ENCODE data around the gene ASF1A.
"Not testable (repeated sequence)": the region's sequence is repeated elsewhere in the genome, so short reads cannot be mapped to it uniquely, and the experiment has no call there.

Gene ASF1A

DNA sequence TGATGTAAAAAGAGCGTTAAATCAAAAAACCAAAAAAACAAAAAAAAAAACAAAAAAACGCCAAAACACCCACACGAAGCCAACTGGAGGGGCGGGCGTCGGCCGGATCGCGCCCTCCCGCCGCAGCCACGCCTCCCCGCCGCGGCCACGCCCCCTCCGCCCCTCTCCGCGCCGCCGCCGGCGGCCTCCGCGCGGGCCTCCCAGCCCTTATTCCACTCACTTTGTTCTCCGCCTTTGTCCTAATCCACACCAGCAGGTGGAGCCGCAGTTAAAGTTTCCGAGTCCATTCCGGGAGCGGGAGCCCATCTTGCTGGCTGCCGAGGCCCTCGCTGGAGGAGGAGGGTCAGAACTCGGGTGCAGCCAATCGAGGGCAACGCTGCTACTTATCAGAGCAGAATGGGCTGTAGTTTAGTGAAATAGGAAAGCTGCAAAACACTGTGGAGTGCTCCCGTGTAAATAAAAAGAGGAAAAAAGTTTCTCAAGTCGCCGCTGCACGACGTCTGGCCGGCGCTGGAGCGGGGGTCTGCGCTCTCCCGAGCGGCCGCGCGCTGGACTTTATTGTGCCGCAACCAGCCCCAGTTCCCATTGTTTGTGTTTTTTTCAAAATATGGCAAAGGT, at the start of gene ASF1A:
ASF1A (plus strand) TSS at position 346 of the 618 bp plus-strand sequence; CDS start at position 608, 262 bp downstream.
- DNase-seq, result peak; percentile 90 to 92

- no peak for DNase-seq
Observed at GRCh38 chr6:118844915-118845314, 49.0 kb upstream of the ASF1A start.

DNA sequence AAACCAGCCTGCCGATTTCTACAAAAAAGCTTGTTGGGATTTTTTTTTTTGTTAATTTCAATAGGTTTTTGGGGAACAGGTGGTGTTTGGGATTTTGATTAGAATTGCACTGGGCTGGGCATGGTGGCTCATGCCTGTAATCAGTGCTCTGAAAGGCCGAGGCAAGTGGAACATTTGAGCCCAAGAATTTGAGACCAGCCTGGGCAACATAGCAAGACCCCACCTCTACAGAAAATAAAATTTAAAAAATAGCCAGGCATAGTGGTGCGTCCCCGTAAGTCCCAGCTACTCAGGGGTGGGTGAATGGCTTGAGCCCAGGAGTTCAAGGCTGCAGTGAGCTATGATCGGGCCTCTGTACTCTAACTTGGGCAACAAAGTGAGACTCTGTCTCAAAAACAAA, 40.5 kb upstream of the ASF1A start:
- no peak for DNase-seq

GRCh38 chr6:118856301-118856700, 37.7 kb upstream of the ASF1A start:
- DNase-seq, result no peak

DNA sequence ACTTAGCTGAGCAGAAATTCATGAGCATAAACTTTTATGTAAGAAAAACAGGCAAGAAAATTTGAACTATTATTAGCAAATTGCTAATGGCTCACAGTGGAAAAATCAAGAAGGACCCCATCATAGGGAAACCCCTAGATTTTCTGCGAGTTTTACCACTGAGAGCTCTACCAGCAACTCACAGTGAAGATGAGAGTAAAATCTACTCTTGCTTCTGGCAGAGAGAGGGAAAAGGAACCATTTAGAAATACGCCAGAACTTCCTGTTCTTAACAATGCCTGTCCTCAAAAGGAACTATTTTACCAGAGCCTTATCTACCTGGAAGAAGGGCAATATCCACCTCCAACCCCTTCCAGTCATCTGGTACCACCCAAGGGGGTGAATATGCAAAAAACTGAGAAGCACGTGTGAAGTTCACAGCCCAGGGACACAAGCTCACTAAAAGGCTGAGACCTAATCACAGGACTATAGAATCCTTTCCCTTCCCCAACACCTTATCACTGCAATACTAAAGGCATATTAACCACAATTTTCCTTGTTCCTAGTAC, 34.4 kb upstream of the ASF1A start:
- no peak for DNase-seq

GRCh38 chr6:118860363-118860762, 33.6 kb upstream of the ASF1A start:
- no peak for DNase-seq

DNA sequence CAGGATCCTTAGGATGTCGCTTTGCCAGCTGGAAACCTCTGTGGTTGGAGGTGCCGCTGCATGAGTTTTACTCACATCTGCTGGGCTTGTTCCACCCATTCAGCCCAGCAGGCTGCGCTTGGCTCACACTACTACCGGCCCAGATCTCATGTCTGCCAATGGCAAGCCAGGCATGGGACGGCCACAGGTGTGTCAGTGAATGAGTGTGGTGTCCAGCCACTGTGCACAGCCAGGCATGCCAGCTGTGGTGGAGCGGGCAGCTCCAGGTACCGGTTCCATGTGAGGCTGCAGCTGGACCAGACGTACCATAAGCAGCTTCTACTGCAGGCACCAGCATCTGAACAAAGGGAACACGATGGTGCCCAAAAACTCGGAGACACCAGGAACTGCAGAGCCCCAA, 33.1 kb upstream of the ASF1A start:
- DNase-seq, result no peak

- DNase-seq, result no peak
Observed at GRCh38 chr6:118862443-118862842, 31.5 kb upstream of the ASF1A start.

DNA sequence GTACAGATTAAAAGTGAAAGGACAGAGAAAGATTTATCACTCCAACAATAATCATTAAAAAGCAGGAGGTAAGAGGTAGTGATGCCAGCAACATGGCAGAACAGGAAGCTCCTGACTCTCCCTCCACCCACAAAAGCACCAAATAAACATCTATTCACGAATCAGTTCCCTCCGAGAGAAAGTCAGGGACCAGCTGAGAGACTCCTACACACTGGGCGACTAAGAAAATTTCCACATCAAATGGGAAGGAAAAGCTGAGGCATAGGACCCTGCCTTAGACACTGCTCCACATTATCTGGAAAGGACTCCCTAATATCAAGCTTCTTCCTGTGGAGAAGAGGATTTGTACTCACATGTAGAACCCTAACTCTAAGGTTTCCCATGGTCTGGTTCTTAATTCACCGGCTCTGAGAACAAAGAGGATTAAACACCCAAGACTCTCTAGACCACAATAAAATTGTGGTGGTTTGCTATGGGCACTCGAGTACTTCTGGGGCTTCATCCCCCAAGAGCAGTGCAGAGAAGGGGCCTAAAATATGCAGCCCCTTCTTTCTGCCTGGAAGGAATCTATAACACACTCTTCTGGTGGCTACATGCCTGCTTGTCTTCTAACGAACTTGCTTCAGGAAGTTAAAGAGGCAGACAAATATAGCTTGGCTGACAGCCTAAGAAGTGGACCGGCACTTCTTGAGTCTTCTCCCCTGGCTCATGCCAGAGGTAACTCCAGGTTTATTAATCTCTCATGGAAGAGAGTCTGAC, 29.4 kb upstream of the ASF1A start:
- DNase-seq, result no peak

DNA sequence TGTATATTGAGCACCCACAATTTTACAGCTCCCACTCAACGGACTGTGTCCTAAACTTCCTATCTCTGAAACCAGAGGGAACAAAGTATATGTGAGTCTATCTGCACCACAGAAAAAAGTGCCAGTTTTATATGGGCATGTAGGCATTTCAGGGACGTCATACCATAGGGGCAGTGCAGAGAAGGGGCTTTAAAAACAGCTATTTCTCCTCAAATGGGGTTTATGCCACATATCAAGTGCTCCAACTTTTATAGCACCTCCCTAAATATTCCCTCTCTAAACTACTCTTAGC, 28.9 kb upstream of the ASF1A start:
- no peak for DNase-seq

- DNase-seq, result no peak
Observed at GRCh38 chr6:118867181-118867580, 26.8 kb upstream of the ASF1A start.

DNA sequence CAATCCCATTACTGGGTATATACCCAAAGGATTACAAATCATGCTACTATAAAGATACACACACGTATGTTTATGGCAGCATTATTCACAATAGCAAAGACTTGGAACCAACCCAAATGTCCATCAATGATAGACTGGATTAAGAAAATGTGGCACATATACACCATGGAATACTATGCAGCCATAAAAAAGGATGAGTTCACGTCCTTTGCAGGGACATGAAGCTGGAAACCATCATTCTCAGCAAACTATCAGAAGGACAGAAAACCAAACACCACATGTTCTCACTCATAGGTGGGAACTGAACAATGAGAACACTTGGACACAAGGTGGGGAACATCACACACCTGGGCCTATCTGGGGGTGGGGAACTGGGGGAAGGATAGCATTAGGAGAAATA, 25.1 kb upstream of the ASF1A start:
- DNase-seq, result not testable (repeated sequence)

DNA sequence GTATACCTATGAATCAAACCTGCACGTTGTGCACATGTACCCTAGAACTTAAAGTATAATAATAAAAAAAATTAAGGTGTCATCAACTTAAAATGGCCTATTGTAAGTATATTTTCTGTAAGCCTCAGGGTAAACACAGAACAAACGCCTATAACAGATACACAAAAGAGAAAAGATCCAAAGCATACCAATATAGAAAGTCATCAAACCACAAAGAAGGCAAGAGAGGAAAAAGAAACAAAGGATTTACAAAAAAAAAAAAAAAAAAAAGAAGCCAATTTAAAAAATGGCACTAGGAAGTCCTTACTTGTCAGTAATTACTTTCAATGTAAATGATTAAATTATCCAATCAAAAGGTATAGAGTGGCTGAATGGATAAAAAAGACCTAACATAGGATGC, 24.6 kb upstream of the ASF1A start:
- no peak for DNase-seq

DNA sequence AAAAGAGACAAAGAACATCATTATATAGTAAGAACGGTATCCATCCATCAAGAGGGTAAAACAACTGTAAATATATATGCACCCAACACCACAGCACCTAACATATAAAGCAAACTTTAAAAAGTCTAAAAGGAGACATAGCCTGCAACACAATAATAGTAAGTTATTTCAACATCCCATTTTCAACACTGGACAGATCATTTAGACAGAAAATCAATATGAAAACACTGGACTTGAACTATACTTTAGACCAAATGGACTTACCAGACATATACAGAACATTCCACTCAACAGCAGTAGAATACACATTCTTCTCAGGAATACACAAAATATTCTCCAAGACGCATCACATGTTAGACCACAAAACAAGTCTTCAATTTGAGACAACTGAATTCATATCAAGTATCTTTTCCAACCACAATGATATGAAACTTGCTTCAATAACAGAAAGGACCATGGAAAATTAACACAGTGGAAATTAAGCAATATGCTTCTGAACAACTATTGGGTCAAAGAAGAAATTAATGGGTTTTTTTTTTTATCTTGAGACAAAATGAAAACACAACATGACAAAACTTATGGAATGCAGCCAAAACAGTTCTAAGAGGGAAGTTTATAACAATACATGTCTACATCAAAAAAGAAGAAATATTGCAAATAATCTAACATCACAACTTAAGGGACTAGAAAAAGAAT, 23.9 kb upstream of the ASF1A start:
- no peak for DNase-seq

GRCh38 chr6:118871331-118871730, 22.6 kb upstream of the ASF1A start:
- DNase-seq, result no peak

DNA sequence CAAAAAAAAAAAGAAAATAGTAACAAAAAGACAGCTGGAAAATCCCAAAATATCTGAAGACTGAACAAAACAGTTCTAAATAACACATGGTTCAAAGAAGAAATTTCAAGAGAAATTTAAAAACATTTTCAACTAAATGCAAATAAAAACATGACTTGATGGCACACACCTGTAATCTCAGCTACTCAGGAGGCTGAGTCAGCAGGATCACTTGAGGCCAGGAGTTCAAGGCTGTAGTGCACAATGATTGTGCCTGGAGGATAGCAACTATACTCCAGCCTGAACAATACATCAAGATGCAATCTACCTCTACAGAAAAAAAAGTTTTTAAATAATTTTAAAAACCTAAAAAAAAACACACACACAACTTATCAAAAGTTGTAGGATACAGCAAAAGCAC, 21.6 kb upstream of the ASF1A start:
- DNase-seq, result no peak

- DNase-seq, result no peak
Observed at GRCh38 chr6:118872726-118873125, 21.2 kb upstream of the ASF1A start.

DNA sequence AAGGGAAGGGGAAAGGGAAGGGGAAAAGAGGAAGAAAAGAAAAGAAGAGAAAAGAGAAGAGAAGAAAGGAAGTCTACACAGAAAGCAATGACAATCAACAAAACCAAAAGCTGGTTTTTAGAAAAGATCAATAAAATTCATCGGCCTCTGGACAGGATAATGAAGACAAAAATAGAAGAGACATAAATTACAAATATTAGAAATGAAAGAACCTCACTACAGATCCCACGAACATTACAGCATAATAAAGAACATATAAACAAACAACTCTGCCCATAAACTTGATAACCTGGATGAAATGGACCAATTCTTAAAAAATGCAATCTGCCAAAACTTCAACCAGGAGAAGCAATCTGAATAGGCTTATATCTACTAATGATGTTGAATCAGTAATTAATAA, 20.7 kb upstream of the ASF1A start:
- no peak for DNase-seq

DNA sequence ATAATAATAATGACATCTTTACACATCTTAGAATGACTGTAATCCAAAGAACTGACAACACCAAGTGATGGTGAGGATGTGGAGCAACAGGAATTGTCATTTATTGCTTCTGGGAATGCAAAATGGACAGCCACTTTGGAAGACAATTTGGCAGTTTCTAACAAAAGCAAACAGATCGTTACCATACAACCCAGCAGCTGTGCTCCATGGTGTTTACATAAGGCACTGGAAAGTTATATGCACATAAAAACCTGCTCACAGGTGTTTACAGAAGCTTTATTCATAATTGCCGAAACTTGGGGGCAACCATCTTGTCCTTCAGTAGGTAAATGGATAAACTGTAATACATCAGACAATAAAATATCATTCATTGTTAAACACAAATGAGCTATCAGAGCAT, 18.3 kb upstream of the ASF1A start:
- DNase-seq, result no peak

DNA sequence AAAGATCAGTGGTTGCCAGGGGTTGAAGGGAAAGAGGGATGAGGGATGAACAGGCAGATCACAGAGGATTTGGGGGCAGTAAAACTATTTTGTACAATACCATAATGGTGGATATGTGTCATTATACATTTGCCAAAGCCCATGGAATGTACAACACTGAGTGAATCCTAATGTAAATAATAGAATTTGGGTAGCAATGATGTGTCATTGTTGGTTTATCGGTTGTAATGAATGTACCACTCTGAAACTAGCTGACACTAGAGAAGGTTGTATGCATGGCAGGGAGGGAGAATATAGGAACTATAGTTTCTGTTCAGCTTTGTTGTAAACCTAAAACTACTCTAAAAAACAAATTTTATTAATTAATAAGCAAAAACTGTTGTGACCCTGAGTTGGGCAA, 17.8 kb upstream of the ASF1A start:
- no peak for DNase-seq

GRCh38 chr6:118876814-118877213, 17.1 kb upstream of the ASF1A start:
- DNase-seq, result no peak

GRCh38 chr6:118877806-118878205, 16.1 kb upstream of the ASF1A start:
- DNase-seq, result no peak

DNA sequence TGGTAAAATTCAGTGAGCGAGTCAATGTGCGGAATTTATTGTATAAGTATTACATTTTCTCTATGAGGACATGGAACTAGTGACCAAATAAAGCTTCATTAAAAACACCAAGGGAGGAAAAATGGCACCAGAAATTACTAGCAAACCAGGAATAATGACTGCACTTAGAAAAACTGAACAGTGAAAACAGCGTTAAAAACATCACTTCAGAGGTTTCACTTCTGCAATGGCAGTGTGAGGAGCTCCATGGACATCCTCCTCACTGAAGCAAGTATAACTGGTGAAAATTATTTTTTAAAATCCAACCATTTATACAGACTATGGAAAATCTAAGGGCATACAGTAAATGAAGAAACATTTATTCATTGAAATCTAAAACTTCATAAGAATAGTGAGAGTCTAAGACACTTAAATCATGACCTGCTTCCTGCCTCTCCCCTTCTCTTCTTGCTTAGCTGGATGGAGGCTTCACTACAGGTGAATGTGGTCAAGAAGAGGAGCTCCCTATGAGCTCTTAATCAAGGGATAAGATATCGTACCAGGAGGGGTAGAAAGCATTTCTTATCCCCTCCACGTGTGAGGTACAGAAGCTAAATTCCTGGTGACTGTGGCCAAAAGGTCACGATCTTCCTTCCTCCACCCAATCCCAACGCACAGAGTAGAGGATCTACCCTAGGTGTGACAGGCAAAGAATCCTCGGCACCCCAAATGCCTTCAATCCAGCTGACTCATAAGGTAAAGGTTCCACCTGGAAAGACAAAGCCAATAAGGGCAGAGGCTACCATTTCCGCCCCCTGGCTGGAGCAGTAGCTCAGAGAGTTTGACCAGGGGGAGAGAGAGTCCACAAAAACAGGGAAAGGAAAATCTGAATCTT, 12.3 kb upstream of the ASF1A start:
- no peak for DNase-seq
